GM18858 (cell line): ENCODE measurements around the gene CCDC30.
"Not testable (repeated sequence)": the region's sequence is repeated elsewhere in the genome, so short reads cannot be mapped to it uniquely, and the experiment has no call there.

ENCODE experiments used
- ATAC-seq: cut with Tn5 transposase; IDR thresholded peaks from one replicate; pipeline ENCODE4 v1.9.1; 2021; ENCODE audit not compliant: unreplicated experiment

The CCDC30 gene

GRCh38 chr1:42639116-42639515, 176.0 kb downstream of the CCDC30 start:
- ATAC-seq: no peak

GRCh38 chr1:42646056-42646455, 183.0 kb downstream of the CCDC30 start:
- ATAC-seq: no peak

GRCh38 chr1:42657201-42657600, 194.1 kb downstream of the CCDC30 start:
- ATAC-seq: no peak

GRCh38 chr1:42657981-42658876, 195.1 kb downstream of the CCDC30 start, which contains the start of gene PPIH:
Gene PPIH (plus strand): TSS chr1:42658423. CDS start chr1:42658447, 24 bp downstream.
- ATAC-seq: peak; percentile 92

- no peak for ATAC-seq
Observed at GRCh38 chr1:42658877-42659337, 195.8 kb downstream of the CCDC30 start.

GRCh38 chr1:42660907-42661500, 197.9 kb downstream of the CCDC30 start:
- no peak for ATAC-seq

DNA sequence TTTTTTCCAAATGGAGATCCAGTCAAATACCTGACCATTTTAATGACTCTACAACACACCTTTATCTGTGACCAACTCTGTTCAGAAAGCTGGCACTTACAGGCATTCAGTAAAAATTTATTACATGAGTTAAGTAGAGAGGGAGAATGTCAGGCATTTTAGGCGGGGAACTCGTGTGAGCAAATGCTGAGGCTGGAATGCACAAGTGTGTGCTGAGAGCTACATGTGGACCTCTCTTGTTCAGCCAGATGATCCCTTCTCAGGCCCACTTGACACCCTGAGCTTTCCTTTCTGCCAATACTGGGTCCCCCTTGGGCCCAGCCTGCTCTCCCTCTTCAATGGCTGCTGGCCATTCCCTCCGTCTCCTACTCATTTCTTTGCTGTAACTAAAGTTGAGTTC, 206.8 kb downstream of the CCDC30 start:
- ATAC-seq: no peak

DNA sequence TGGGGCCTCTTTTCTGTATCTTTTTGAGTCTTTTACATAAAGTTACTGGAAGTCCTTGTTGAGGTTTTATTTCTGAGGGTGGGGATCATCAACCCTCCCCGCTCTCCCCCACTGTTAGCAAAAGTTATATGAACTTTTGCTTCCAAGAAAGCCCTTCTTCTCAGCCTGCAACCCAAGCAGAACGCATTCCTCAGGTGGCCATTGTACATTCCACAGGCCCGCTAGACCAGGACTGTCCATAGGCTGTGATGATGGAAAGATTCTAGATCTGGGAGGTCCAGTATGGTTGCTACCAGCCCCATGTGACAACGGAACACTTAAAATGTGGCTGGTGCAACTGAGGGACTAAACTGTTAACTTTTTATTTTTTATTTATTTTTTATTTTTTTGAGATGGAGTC, 207.3 kb downstream of the CCDC30 start:
- ATAC-seq: no peak

- ATAC-seq: no peak
Observed at GRCh38 chr1:42674214-42674613, 211.1 kb downstream of the CCDC30 start.

DNA sequence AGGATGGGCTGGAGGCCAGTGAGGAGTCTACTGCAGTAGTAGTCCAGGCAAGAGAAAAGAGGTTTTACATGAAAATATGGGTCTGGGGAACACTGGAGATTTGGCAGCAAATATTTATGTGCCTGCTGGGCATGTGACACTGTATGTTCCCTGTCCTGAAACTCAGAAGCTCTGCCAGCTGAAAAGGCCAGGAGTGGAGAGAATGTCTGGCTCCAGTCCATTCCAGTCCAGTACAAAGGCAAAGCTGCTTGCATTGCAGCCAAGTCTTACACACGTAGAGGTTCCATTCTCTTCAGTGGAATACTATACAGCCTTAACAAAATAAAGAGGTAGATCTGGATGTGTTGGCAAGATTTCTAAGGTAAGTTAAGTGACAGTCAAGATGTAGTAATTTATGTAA, 211.6 kb downstream of the CCDC30 start:
- ATAC-seq: no peak

GRCh38 chr1:42675467-42675866, 212.4 kb downstream of the CCDC30 start:
- ATAC-seq: no peak

DNA sequence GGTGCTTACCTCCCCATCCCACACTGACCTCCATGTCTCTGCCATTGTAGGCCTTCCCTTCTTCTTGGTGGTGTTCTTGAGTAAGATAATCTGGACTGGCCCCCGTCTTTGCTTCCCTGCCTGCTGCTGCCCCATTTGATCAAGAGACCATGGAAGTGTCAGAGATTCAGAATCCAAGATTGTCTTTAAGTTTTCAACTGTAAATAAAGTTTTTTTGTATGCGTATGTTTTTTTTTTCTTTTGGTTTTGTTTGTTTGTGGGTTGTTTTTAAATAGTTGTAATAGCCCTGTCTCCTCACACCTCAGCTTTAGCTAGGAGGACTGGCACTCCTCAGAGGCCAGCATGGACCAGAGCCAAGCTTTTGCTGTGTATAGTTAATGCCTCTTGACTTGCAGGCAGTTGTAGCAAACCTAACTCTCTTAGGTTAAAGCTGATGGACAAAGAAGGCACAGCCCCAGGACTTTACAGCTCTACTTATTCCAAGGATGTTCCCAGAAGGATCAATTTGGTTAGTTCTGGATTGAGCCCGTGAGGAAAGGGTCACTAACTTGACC, 213.5 kb downstream of the CCDC30 start:
- ATAC-seq: no peak

- ATAC-seq: no peak
Observed at GRCh38 chr1:42679364-42679983, 216.4 kb downstream of the CCDC30 start.

- no peak for ATAC-seq
Observed at GRCh38 chr1:42680055-42680454, 217.0 kb downstream of the CCDC30 start.

- ATAC-seq: no peak
Observed at GRCh38 chr1:42680921-42681683, 218.0 kb downstream of the CCDC30 start.

DNA sequence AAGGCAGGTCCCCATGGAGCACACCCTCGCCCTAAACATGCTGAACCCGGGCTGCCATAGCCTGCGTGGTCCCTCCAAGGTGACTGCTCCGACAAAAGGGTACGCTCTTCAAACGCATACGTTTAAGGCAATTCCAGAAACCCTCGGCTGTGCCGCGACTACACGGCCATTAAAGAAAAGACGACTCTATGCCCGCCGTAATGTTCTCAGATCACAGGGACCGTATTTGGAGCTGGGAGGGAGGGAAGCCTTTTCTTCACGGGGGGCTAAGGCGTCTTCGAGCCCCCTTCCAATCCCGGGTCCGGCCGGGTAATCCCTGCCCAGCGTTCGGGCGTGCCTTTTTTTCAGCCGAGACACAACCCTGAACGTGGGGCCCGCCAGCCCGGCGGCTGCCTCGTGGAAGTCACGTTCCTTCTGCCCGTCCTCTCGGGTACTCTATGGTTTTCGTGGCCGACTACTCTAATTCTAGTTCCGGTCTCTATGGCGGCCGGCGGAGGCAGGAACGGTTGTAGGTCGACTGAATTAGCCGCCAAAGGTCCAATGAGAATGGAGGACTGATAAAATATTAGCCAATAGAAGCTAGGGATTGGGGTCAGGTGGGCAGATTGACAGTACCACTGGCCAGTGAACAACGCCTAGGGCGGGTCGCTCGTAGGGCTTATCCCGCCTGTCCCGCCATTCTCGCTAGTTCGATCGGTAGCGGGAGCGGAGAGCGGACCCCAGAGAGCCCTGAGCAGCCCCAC, 218.8 kb downstream of the CCDC30 start, which contains the start of gene YBX1:
Gene YBX1, plus strand, starts transcription at position 678 of the 743 bp plus-strand sequence. CDS start 148 bp downstream, outside the sequence.
- peak; percentile 85 for ATAC-seq

GRCh38 chr1:42682484-42682738, 219.3 kb downstream of the CCDC30 start:
- not testable (repeated sequence) for ATAC-seq

- ATAC-seq: no peak
Observed at GRCh38 chr1:42682739-42683531, 219.8 kb downstream of the CCDC30 start.

DNA sequence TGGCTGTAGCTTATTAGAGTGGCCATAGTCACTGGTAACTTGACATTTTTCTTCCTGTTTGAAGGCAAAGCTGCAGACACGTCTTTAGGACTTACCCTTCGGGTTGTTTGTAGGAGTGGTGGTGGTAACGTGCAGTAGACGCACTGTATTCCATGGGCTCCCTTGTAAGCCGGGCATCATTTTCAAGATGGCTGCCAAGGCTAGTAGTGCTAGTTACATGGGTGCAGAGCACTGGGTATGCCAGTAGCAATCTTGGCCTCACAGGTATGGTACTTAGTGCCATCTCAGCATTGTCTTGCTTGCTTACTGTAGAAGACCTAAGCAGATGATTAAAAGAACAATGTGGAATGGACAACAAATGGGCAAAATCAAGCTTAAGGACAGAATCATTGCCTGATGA, 221.1 kb downstream of the CCDC30 start:
- ATAC-seq: no peak
